Transverse colon (tissue), 3 donors: Measurements from ENCODE around the gene ACACA.

Source experiments
- CTCF ChIP-seq, 5 experiments: fragments of 200-600 bp in 3 of 5; fragments of 450-650 bp in 2 of 5; sonication (generic) in 3 of 5; IDR thresholded peaks; 1 replicate in 2 of 5; 2 replicates in 3 of 5; pipeline ENCODE4 v1.5.1; 2016 to 2017; ENCODE audit warnings: antibody characterized with exemption in 5 of 5, inconsistent platforms in 3 of 5, mild to moderate bottlenecking in 2 of 5, moderate library complexity in 1 of 5
- EP300 ChIP-seq: sonication (generic); formaldehyde crosslinking; IDR thresholded peaks from one replicate; pipeline ENCODE4 v1.6.1; 2017; ENCODE audit warnings: antibody characterized with exemption, low read depth

DNA sequence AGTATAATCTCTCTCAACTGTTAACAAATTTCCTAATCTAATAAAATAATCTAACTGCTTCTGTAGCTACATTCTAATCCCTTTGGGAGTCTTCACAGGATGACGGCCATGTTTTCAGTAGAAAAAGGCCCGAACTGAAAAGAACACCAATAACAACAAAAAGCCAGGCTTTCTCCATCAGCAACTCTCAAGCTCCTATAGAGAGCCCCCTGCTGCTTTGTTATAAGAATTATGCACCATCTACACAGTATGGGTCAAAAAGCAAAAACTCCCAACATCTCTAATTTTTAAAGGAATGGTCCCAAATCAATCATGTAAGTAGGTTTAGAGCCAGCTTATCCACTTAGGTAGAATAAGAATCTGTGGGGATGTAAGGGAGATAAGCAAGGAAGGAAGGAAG lies 194.5 kb downstream of the ACACA start:
- TF ChIP-seq CTCF (IDR thresholded peaks at IDR 0.05) (no peak), EP300 (no peak)
